Neural crest cell (in vitro differentiated cells): ENCODE measurements around the gene AGBL1. TPM values are rescaled to one million over a fixed set of nuclear protein-coding genes. Genes with fewer than 3 reads are reported as not detected.

Experiments used
- DNase-seq: peaks from one replicate; pipeline ENCODE4 v3.0.0; 2021; ENCODE audit warnings: low read depth, mixed read lengths, low spot score
- H3K27ac Mint-ChIP-seq: one replicate; pipeline ENCODE4 v1.8.0; 2021; ENCODE audit warnings: mild to moderate bottlenecking, mixed read lengths; ENCODE audit not compliant: unreplicated experiment
- H3K27me3 Mint-ChIP-seq: 2 replicates; pipeline ENCODE4 v1.8.0; 2021; ENCODE audit warnings: low read depth, mild to moderate bottlenecking, mixed read lengths
- H3K36me3 Mint-ChIP-seq: 2 replicates; pipeline ENCODE4 v1.8.0; 2021; ENCODE audit warnings: low read depth, mild to moderate bottlenecking, mixed read lengths
- H3K4me1 Mint-ChIP-seq: 2 replicates; pipeline ENCODE4 v1.8.0; 2021; ENCODE audit warnings: mixed read lengths
- H3K4me3 Mint-ChIP-seq: one replicate; pipeline ENCODE4 v1.8.0; 2021; ENCODE audit warnings: mild to moderate bottlenecking, mixed read lengths
- H3K9me3 Mint-ChIP-seq: 2 replicates; pipeline ENCODE4 v1.8.0; 2021; ENCODE audit warnings: mixed read lengths
- CTCF ChIP-seq: fragments of 200-600 bp; sonication (generic); conservative IDR thresholded peaks from 2 replicates; pipeline ENCODE4 v1.5.0; 2021; ENCODE audit warnings: antibody characterized with exemption, mild to moderate bottlenecking
- total RNA-seq: library from RNA; stranded (reverse); gene quantifications from 2 replicates; pipeline ENCODE4 v1.2.1, GENCODE V29; 2021

AGBL1 gene
- total RNA-seq, 1 donor from 2014 or later: 0.05 TPM

GRCh38 chr15:86735247-86736040 is 655.8 kb downstream of the AGBL1 start:
- no peak for TF ChIP-seq CTCF
- Mint-ChIP-seq H3K27me3 (no peaks in the 10 kb centered on the region), H3K27ac (no peak overlapping the region), H3K4me1 (peaks cover 10% of the 10 kb centered on the region), H3K36me3 (no peaks in the 10 kb centered on the region), H3K9me3 (peaks cover 6% of the 10 kb centered on the region), H3K4me3 (no peak overlapping the region)
- DNase-seq: no peak

GRCh38 chr15:86741917-86742316 is 662.2 kb downstream of the AGBL1 start:
- peaks cover 3% of the 10 kb centered on the region for H3K27me3 Mint-ChIP-seq
- H3K4me3 Mint-ChIP-seq: no peak overlapping the region
- no peak for TF ChIP-seq CTCF
- peaks cover 24% of the 10 kb centered on the region for H3K4me1 Mint-ChIP-seq
- no peak for DNase-seq
- H3K9me3 Mint-ChIP-seq: peaks cover 6% of the 10 kb centered on the region
- H3K36me3 Mint-ChIP-seq: no peaks in the 10 kb centered on the region
- no peak overlapping the region for H3K27ac Mint-ChIP-seq

GRCh38 chr15:86743283-86743903 is 663.7 kb downstream of the AGBL1 start:
- peak; percentile 41 for DNase-seq
- Mint-ChIP-seq H3K4me3 (no peak overlapping the region), H3K4me1 (peaks cover 24% of the 10 kb centered on the region), H3K27ac (no peak overlapping the region), H3K9me3 (peaks cover 2% of the 10 kb centered on the region), H3K36me3 (no peaks in the 10 kb centered on the region), H3K27me3 (peaks cover 3% of the 10 kb centered on the region)
- TF ChIP-seq CTCF: peak; percentile 75

GRCh38 chr15:86744198-86744780 is 664.6 kb downstream of the AGBL1 start:
- peaks cover 24% of the 10 kb centered on the region for H3K4me1 Mint-ChIP-seq
- H3K27me3 Mint-ChIP-seq: peaks cover 3% of the 10 kb centered on the region
- H3K9me3 Mint-ChIP-seq: no peaks in the 10 kb centered on the region
- no peak for DNase-seq
- no peak overlapping the region for H3K27ac Mint-ChIP-seq
- no peak for TF ChIP-seq CTCF
- H3K36me3 Mint-ChIP-seq: no peaks in the 10 kb centered on the region
- H3K4me3 Mint-ChIP-seq: no peak overlapping the region

- Mint-ChIP-seq H3K36me3 (no peaks in the 10 kb centered on the region), H3K27me3 (no peaks in the 10 kb centered on the region), H3K4me1 (no peaks in the 10 kb centered on the region), H3K9me3 (no peaks in the 10 kb centered on the region), H3K27ac (no peak overlapping the region), H3K4me3 (no peak overlapping the region)
- TF ChIP-seq CTCF: no peak
- no peak for DNase-seq
Observed at GRCh38 chr15:86751116-86751515, 671.4 kb downstream of the AGBL1 start.
